ENCODE results near the gene HOXA10.

Gene HOXA10

DNA sequence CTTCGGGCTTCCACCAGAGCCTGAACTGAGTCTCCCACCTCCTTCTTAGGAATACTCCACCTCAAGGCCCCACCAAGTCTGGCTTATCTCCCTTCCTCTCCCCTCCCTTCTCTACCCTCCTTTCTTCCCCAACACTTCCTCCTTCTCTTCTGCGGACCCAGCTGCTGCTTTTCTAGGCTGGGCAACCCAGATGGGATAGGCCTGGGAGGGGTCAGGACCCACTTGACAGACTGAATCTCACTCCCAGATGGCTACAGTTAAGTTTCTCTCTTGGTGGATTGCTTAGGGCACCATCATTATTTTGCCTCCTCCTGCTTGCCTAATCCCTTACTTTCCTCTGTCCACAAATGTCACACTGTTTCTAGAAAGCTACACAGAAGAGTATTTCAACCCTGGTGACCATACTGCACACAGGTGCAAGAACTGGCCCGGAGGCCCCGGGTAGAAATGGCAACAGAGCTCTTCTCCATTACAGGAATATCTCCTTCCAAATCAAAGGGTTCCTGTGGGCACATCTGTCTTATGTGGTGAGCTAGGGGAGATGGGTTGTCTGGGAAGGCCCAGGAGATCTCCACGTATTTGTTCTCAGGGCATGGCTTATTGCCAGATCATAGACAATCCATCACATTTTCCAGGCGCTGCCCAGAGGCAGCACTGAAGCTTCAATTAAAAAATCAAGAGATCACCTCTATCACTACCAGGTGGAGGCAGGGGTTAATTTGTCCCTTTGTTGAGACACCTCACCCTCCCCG is 16.1 kb upstream of the HOXA10 start:
- DNase-seq: no peak

DNA sequence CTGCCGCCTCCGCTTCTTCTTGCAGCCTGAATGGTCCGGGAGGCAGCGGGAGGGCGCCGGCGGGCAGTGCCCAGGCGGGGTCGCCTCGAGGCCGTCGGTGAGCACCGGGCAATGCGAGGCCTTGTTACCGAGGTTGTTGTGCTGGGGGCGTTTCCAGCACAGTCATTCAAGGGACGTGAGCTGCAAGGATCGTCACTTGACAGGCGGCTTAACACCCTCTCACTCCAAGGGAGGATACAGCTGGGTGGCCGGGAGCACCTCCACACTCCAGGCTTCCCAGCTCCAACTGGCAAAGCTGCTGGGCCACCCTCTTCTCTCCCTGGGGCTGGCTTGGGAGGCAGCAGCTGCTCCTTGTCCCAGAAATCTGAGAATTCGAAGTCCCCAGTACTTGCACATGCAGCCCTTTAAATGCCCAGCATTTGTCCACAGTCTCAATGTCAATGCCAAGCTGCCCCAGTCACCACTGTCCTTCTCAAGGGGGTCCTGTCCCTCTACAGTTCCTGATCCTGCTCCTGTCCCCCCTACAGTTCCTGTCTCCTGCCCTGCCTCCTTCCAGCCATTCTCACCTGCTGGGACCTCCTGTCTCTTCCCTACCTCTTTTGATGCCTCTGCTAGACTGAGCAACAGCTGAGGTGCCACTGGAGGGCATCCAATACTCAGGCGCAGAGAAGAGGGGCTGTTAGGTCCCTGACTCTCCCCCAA is 15.3 kb upstream of the HOXA10 start:
- DNase-seq: no peak

GRCh38 chr7:27188386-27189294 is 14.5 kb upstream of the HOXA10 start:
- DNase-seq: no peak

DNA sequence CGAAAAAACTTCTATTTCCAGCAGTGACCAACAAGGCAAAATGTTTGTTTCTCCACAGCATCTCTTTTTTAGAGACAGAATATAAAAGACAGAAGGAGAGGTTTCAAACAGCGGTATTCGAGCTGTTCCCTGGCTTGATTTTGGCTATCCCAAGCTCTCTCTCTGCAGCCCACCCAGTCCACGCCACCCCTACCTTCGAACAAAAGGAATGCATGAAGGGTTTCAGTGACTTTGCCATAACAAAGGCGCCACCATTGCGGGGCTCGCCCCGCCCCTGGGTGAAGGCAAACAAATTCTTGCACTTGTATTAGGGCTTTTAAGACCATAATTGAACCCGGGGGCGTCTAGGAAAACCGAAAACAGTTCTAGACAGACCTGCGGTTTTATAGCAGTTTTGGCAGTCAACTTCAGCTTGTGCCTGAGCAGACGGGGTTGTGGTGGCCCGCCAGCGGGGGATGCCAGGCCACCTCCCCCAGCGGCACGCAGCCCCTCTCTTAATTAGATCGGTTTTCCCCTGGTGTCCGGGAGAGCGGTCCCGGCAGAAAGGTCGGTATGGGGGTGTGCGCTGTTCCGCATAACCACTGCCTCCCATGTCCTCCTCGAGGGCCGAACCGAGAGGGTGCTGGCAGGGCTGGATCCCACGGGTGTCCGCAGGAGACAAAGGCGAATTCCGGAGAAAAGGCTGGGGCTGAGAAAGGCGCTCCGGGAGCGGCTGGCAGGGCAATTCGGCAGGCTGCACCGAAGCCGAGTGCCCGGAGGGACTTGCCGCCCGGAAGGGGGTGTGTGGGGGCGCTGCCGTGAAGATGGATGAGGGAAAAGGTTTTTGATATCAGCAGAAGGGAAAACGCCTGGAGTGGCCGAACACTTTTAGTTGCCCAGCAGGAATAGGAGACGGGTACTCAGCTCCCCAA is 13.6 kb upstream of the HOXA10 start:
- DNase-seq: no peak

GRCh38 chr7:27186668-27187474 is 12.8 kb upstream of the HOXA10 start:
- DNase-seq: no peak

GRCh38 chr7:27185854-27186667 is 11.9 kb upstream of the HOXA10 start:
- DNase-seq: no peak

DNA sequence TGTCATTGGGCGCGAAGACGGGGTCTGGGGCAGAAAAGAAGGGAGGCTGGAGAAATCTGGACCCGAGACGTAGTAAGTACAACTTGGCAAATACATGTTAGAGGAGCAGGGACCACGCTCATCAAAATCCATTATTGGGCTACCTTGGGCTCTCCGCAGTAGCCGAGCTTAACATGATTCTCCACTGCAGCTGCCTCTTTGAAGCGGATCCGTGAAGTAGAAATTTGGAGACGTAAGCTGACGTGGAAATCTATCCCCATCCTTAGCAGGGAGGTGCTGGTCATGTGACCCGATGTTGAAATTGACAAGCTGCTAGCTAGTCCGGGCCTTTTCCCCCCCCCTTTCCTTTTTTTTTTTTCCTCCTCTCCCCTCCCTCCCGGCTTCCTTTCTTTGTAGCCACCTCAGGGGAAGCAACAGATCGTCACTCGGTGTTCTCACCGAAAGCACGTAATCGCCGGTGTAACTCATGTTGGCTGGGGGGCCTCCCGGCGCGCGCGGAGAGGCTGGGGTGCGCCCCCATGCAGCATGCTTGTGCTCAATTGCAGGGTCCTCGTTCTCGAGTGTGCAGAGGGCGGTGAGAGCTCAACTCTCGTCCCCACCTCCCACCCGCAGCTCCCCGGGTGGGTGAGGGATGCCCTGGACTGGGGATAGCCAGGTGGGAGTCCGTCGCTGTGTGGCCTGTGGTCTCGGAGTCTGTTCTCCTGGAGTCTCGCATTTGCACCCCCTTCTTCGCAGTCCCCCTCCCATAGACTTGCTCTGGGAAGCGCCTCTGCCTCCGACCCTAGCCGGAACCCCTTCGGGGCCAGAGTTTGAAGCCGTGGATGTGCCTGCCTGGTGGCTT is 11.1 kb upstream of the HOXA10 start, which contains the start of gene HOXA11:
HOXA11 (minus strand) TSS at position 220 of the 841 bp plus-strand sequence; CDS start at position 132, 88 bp downstream.
- DNase-seq: peak; percentile 74

DNA sequence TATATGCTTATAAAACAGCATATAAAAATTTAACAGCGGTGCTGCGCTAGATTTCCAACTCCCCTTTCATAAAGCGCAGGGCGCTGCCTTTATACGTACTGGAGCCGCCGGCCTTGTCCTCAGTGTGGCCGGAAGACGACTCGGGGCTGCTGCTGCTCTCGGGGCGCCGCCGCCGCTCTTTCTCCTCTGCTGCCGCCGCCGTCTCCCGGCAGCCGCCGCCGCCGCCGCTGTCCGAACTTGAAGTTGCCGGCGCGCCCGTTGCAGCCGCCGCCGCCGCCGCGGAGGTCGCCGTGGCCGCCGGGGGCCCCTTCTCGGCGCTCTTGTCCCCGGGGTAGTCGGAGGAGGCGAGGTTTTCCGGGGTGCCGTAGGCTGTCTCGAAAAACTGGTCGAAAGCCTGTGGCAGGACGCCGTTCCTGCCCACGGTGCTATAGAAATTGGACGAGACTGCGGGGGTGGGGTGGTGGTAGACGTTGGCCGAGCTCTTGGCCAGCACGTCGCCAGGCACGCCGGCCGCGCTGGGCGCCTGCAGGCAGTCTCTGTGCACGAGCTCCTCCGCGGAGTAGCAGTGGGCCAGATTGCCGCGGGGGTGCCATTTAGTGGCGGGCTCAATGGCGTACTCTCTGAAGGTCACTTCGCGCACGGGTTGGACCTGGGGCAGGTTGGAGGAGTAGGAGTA is 10.4 kb upstream of the HOXA10 start:
- peak; percentile 48 for DNase-seq

DNA sequence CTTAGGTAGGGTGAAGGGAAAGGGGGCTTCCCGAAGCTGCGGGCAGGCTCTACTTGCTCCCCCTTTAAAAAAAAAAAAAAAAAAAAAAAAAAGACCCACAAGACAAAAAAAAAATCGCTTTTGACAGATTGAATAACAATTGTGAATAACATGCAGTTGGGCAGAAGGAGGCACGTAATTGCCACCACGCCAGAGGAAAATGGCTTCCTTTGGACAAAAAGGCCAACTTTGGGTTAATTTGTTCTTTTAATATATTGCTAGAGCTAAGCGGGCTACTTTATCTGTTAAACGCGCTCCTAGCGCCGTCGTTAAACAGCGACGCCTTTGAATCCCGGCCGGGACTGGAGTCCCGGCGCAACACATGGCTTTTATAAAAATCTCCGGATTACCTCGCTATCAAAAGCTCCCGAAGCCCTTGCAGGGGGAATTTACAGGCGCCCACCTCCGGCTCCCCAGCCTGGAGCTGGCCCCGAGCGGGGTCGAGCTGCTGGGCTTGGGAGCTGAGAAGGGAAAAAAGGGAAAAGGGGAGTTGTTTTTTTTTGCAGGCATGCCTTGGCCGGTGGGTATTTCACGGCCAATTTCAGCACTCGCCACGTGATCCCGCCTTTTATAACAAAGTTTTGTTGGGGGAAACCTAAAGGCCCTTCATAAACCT is 9.7 kb upstream of the HOXA10 start:
- no peak for DNase-seq

DNA sequence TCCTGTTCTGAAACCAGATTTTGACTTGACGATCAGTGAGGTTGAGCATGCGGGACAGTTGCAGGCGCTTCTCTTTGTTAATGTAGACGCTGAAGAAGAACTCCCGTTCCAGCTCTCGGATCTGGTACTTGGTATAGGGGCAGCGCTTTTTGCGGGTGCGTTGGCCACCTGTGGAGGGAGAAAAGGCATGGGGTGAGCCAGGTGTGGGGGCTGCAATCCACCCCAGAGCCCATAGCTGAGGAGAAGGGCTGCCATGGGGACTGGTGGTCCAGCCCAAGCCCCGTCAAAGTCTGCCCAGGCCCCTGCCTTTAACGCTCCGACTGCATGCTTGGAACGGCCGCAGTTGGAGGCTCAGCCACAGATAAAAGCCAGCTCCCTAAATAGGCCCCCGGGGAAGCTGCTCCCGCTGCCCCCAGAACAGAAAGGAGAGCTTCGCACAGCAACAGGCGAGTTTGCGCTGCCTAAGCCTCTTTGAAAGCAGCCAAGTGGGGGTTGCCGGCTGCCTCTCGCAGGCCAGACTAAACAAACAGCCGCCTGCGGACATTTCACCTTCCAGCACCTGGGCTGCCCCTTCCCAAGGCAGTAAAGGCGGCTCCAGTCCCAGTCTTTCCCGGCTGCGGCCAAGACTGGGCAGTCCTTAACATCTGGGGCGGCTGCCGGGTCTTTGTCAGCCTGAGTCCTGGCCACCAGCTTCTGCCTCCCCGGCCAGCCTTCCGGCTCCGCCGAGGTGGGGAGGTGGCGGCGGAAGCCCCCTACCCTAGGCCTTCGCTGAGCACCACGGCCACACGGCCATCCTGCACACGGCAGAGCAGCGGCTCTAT is 9.0 kb upstream of the HOXA10 start:
- no peak for DNase-seq

DNA sequence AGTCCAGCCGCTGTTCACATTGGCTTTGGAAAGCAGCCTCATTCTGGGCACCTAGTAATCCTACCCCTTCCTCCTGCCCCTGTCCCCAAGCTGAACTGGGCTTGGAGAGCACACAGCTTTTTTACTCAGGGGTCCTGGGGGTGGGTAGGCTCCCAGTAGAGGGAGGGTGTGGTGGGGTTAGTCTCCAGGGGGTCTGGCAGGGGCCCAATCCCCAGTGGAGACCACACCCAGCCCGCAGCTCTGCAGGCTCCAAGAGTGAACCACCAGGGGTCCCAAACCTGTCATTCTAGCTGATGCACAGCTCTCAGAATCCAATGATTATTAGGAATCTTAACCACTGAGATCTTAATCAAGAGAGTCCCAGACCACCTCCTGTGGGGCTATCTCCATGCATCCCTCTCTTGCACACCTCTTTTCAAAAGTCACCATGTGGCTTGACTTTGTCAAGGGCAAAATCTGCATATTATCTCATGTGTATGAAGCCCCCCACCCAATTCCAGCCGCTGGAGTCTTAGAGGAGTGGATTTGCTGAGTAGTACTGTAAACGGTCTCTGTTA is 8.2 kb upstream of the HOXA10 start:
- no peak for DNase-seq

- DNase-seq: no peak
These were observed 7.7 kb upstream of the HOXA10 start for GRCh38 chr7:27181795-27182275.

DNA sequence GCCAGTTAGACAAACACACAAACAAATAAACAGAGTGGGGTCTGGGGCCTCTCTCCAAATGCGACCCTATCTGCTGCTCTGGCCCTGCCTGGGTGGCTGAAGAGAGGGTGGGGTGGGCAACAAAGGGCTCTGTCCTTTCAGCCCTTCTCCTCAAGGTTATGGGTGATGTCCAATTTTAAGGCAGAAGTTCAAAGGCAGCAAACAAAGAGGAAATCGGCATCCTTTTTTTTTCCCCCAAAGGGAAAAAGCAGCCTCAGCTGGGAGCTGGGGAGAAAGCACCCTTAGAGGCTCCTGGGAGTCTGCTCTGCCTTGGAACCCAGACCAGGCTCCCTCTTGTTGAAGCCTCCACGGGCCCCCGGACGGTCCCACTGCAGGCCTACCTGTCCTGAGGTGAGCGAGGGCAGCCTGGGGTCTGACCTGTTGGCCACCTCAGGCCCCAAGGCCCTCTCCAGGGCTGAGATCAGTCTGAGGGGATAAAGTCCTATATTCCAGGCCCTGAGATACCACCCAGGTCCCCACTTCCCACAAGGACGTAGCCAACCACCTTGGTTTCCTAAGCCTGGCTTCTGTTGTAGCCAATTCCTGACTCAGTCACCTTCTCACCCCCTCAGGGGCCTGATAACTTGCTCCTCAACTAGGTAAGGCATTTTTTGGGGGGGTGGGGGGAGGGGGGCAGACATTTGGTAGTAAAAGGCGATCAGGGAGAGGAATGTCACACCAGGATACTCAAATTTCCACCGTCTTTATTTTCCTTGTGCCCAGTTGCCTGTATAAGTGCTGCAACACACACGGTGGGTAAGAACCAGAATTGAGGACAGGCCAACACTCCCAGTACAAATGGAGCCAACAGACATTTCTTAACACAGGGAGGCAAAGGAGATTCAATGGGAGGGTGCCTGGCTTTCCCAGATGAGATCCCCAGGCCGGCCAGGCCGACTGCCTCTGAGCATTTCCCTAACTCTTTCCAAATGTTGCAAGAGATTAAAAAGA is 6.6 kb upstream of the HOXA10 start:
- DNase-seq: no peak

- peak; percentile 76 for DNase-seq
These were observed 5.6 kb upstream of the HOXA10 start for GRCh38 chr7:27179503-27180430.
